Peyer's patch (tissue), 4 donors: Measurements from ENCODE around the gene RHBDF2.

Experiments
- POLR2A ChIP-seq, 2 donors: fragments of 450-650 bp; IDR thresholded peaks; one replicate each; pipeline ENCODE4 v1.5.1; 2017; ENCODE audit warnings: antibody characterized with exemption in 2 of 2, mild to moderate bottlenecking in 2 of 2, moderate library complexity in 2 of 2
- TF ChIP-seq, protein P1 (sequence below), 6 experiments: fragments of 450-650 bp in 4 of 6; fragments of 200-600 bp in 2 of 6; sonication (generic) in 1 of 6; IDR thresholded peaks; one replicate each; pipeline ENCODE4 v1.5.1; 2017 to 2019; ENCODE audit warnings: antibody characterized with exemption in 6 of 6, mild to moderate bottlenecking in 3 of 6, moderate library complexity in 1 of 6

GRCh38 chr17:76491271-76492122 is 9.7 kb downstream of the RHBDF2 start:
- TF ChIP-seq, protein P1, sequence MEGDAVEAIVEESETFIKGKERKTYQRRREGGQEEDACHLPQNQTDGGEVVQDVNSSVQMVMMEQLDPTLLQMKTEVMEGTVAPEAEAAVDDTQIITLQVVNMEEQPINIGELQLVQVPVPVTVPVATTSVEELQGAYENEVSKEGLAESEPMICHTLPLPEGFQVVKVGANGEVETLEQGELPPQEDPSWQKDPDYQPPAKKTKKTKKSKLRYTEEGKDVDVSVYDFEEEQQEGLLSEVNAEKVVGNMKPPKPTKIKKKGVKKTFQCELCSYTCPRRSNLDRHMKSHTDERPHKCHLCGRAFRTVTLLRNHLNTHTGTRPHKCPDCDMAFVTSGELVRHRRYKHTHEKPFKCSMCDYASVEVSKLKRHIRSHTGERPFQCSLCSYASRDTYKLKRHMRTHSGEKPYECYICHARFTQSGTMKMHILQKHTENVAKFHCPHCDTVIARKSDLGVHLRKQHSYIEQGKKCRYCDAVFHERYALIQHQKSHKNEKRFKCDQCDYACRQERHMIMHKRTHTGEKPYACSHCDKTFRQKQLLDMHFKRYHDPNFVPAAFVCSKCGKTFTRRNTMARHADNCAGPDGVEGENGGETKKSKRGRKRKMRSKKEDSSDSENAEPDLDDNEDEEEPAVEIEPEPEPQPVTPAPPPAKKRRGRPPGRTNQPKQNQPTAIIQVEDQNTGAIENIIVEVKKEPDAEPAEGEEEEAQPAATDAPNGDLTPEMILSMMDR (IDR thresholded peaks at IDR 0.05): no peak
- no peak for TF ChIP-seq POLR2A (IDR thresholded peaks at IDR 0.05)
